CD14-positive monocyte (primary cell): Measurements from ENCODE around the gene SYNJ2. TPM values are rescaled to one million over a fixed set of nuclear protein-coding genes. Genes with fewer than 3 reads are reported as not detected.

ENCODE experiments used
- DNase-seq, 3 donors: peaks; one replicate each; pipeline ENCODE4 v3.0.0-alpha.2; 2011 to 2022
- H2AFZ ChIP-seq: 2 replicates; pipeline ENCODE4 v1.6.0; 2012; ENCODE audit warnings: mild to moderate bottlenecking, low read depth, low read length, inconsistent platforms; ENCODE audit not compliant: insufficient read depth, poor library complexity, severe bottlenecking
- H3K27ac ChIP-seq, 2 donors: 1 replicate in 1 of 2; 2 replicates in 1 of 2; pipeline ENCODE4 v1.5.1; 2012 to 2013; ENCODE audit warnings: low read length in 2 of 2, control low read depth in 1 of 2, inconsistent platforms in 1 of 2, low read depth in 1 of 2, mild to moderate bottlenecking in 1 of 2
- H3K27me3 ChIP-seq, 2 donors: one replicate each; pipeline versions ENCODE4 v1.6.0 to v1.6.1; 2011 to 2013; ENCODE audit warnings: low read length in 2 of 2; ENCODE audit not compliant: control insufficient read depth in 2 of 2, insufficient read depth in 2 of 2
- H3K36me3 ChIP-seq, 2 donors: replicated peaks in 1 of 2; 1 replicate in 1 of 2; 2 replicates in 1 of 2; pipeline versions ENCODE4 v1.5.1 to v1.6.1; 2012 to 2013; ENCODE audit warnings: low read length in 2 of 2, control low read depth in 1 of 2, inconsistent platforms in 1 of 2, mild to moderate bottlenecking in 1 of 2; ENCODE audit not compliant: insufficient read depth in 2 of 2, control insufficient read depth in 1 of 2
- H3K4me1 ChIP-seq, 2 donors: 1 replicate in 1 of 2; 2 replicates in 1 of 2; pipeline versions ENCODE4 v1.5.1 to v1.6.1; 2012 to 2013; ENCODE audit warnings: low read length in 2 of 2, control low read depth in 1 of 2, inconsistent platforms in 1 of 2, mild to moderate bottlenecking in 1 of 2, moderate library complexity in 1 of 2; ENCODE audit not compliant: insufficient read depth in 2 of 2, control insufficient read depth in 1 of 2
- H3K4me2 ChIP-seq: replicated peaks from 2 replicates; pipeline ENCODE3; 2012; ENCODE audit warnings: low read length, moderate library complexity, mild to moderate bottlenecking; ENCODE audit not compliant: poor library complexity, severe bottlenecking; ENCODE audit errors: extremely low read depth
- H3K4me3 ChIP-seq, 3 experiments: fragments of 200-600 bp in 1 of 3; sonication (generic) in 1 of 3; replicated peaks in 1 of 3; 1 replicate in 2 of 3; 2 replicates in 1 of 3; pipeline ENCODE4 v1.5.1; 2011 to 2013; ENCODE audit warnings: low read length in 3 of 3, mild to moderate bottlenecking in 3 of 3, control low read depth in 2 of 3, low read depth in 2 of 3, inconsistent platforms in 1 of 3, moderate library complexity in 1 of 3
- H3K79me2 ChIP-seq: 2 replicates; pipeline ENCODE4 v1.6.0; 2012; ENCODE audit warnings: mild to moderate bottlenecking, control low read depth, inconsistent platforms, low read length, moderate library complexity; ENCODE audit not compliant: insufficient read depth
- H3K9ac ChIP-seq: 2 replicates; pipeline ENCODE4 v1.6.0; 2017; ENCODE audit warnings: low read length, mild to moderate bottlenecking; ENCODE audit not compliant: insufficient read depth, poor library complexity, severe bottlenecking
- H3K9me3 ChIP-seq, 2 donors: replicated peaks in 1 of 2; 1 replicate in 1 of 2; 2 replicates in 1 of 2; pipeline versions ENCODE4 v1.5.1 to v1.6.1; 2012 to 2013; ENCODE audit warnings: low read length in 2 of 2, control low read depth in 1 of 2; ENCODE audit not compliant: control insufficient read depth in 1 of 2, insufficient read depth in 1 of 2
- H4K20me1 ChIP-seq: 2 replicates; pipeline ENCODE4 v1.6.0; 2012; ENCODE audit warnings: mild to moderate bottlenecking, low read length, control low read depth, moderate library complexity; ENCODE audit not compliant: insufficient read depth
- H3K27ac Mint-ChIP-seq, 7 donors: one replicate each; pipeline ENCODE4 v1.8.0; 2020; ENCODE audit warnings: mild to moderate bottlenecking in 7 of 7, mixed read lengths in 7 of 7, moderate library complexity in 6 of 7, inconsistent platforms in 2 of 7
- H3K27me3 Mint-ChIP-seq, 3 donors: one replicate each; pipeline ENCODE4 v1.8.0; 2021 to 2022; ENCODE audit warnings: low read depth in 3 of 3, mild to moderate bottlenecking in 3 of 3, mixed read lengths in 3 of 3, moderate library complexity in 3 of 3, inconsistent platforms in 1 of 3
- H3K36me3 Mint-ChIP-seq, 2 donors: one replicate each; pipeline ENCODE4 v1.8.0; 2020; ENCODE audit warnings: mixed read lengths in 2 of 2, inconsistent platforms in 1 of 2, mild to moderate bottlenecking in 1 of 2
- H3K4me1 Mint-ChIP-seq: one replicate; pipeline ENCODE4 v1.8.0; 2020; ENCODE audit warnings: mild to moderate bottlenecking, mixed read lengths
- H3K4me3 Mint-ChIP-seq, 2 donors: one replicate each; pipeline ENCODE4 v1.8.0; 2020; ENCODE audit warnings: mild to moderate bottlenecking in 2 of 2, mixed read lengths in 2 of 2, moderate library complexity in 1 of 2
- H3K9me3 Mint-ChIP-seq, 7 donors: one replicate each; pipeline ENCODE4 v1.8.0; 2020 to 2022; ENCODE audit warnings: mixed read lengths in 7 of 7, mild to moderate bottlenecking in 6 of 7, moderate library complexity in 6 of 7, inconsistent platforms in 2 of 7
- WGBS: methylation state at CpG from one replicate; pipeline ENCODE4 v1.1.5; 2013; ENCODE audit warnings: missing lambda C conversion rate; ENCODE audit not compliant: insufficient coverage; 5-methylcytosine and 5-hydroxymethylcytosine counted together
- intact Hi-C, 2 donors: fragments of 100-400 bp; cut with micrococcal nuclease; formaldehyde crosslinking; loops; one replicate each; pipeline versions ENCODE4 v1.15.0 to v1.15.1; 2023
- polyA plus RNA-seq, 3 donors: library from polyadenylated mRNA; depleted of rRNA in 1 of 3; unstranded in 2 of 3; stranded (reverse) in 1 of 3; fragments of 300-500 nt in 2 of 3; fragments of >200 nt in 1 of 3; fragmentation: Illumina TruSeq in 2 of 3; gene quantifications; 1 replicate in 2 of 3; 2 replicates in 1 of 3; pipeline ENCODE4 v1.2.3, GENCODE V29; 2012 to 2021
- TF ChIP-seq, protein P1 (sequence below): fragments of 200-600 bp; IDR thresholded peaks from one replicate; pipeline ENCODE4 v1.8.0; 2022; ENCODE audit warnings: antibody characterized with exemption, mild to moderate bottlenecking

The SYNJ2 gene
- polyA plus RNA-seq, 3 donors = 0.82 to 2.0 (median 1.6) TPM

DNA sequence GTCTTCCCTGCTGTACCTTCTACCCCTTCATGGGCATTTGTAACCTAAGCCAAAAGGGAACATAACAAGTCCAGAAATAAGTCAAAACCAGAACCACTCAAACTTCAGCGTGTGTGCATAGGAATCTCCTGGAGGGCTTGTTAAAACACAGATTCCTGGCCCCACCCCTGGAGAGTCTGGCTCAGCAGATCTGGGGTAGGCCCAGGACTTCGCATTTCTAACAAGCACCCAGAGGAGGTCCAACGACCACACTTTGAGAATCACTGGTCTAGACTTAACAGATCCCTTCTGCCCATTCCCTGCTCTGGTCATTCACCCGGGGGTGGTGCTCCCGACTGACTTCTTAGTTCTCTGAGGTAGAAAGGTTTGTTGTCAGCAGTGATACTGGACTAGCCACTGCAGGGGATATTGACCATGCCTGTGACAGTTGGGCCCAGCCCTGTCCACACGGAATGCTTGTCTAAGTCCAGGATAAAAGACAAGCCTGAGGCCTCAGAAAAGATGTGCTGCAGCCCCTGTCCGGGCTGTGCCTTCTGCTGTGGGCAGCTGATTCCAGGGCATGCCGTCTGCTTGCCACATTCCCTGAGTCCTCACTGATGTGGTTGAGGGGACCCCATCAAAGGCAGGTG lies 68.6 kb downstream of the SYNJ2 start:
- no peak overlapping the region for H3K27ac Mint-ChIP-seq
- Histone ChIP-seq H3K36me3 (no peaks in the 10 kb centered on the region), H3K9me3 (no peaks in the 10 kb centered on the region), H3K79me2 (no peaks in the 10 kb centered on the region), H2AFZ (no peak overlapping the region), H3K9ac (no peak overlapping the region), H3K4me1 (no peaks in the 10 kb centered on the region), H3K27ac (no peak overlapping the region), H3K27me3 (no peaks in the 10 kb centered on the region), H4K20me1 (no peaks in the 10 kb centered on the region), H3K4me2 (no peak overlapping the region), H3K4me3 (no peak overlapping the region)
- H3K9me3 Mint-ChIP-seq = peaks cover 0 to 4% (median 0%) of the 10 kb centered on the region in 7 donors
- no peaks in the 10 kb centered on the region for H3K36me3 Mint-ChIP-seq
- DNase-seq = no peak
- no peak overlapping the region for H3K4me3 Mint-ChIP-seq
- peaks cover 0 to 6% (median 6%) of the 10 kb centered on the region in 3 donors for H3K27me3 Mint-ChIP-seq
- WGBS = 98% methylated on average over 5 of the region's 8 CpGs
- TF ChIP-seq, protein P1, sequence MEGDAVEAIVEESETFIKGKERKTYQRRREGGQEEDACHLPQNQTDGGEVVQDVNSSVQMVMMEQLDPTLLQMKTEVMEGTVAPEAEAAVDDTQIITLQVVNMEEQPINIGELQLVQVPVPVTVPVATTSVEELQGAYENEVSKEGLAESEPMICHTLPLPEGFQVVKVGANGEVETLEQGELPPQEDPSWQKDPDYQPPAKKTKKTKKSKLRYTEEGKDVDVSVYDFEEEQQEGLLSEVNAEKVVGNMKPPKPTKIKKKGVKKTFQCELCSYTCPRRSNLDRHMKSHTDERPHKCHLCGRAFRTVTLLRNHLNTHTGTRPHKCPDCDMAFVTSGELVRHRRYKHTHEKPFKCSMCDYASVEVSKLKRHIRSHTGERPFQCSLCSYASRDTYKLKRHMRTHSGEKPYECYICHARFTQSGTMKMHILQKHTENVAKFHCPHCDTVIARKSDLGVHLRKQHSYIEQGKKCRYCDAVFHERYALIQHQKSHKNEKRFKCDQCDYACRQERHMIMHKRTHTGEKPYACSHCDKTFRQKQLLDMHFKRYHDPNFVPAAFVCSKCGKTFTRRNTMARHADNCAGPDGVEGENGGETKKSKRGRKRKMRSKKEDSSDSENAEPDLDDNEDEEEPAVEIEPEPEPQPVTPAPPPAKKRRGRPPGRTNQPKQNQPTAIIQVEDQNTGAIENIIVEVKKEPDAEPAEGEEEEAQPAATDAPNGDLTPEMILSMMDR = no peak
- H3K4me1 Mint-ChIP-seq = no peaks in the 10 kb centered on the region
- intact Hi-C loops = loop anchor here in 1 of 2 donors (10.0 kb wide), 2 partner anchors 285 to 605 kb away; partner anchors contain the start of gene SYTL3

DNA sequence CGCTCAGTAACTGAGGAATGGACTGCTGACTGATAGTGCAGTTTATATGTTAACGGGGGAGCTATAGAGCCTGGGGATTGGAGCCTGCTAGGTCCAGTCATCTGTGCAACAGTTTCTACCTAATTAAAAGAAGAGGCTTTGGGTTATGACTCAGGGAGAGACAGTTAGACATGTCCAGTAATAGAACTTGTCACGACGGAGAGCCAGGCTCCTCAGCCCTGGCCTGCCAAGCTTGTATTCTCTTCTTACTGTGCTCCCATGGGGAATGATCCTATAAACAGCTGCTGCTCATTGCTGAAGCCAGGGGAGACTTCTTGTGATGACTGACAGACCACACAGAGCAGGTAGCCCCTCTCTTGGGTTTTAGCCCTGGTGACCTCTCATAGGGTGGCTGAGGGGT lies 69.3 kb downstream of the SYNJ2 start:
- DNase-seq = no peak
- Histone ChIP-seq H3K4me2 (no peak overlapping the region), H4K20me1 (no peaks in the 10 kb centered on the region), H3K27me3 (no peaks in the 10 kb centered on the region), H3K79me2 (no peaks in the 10 kb centered on the region), H3K9ac (no peak overlapping the region), H3K4me1 (no peaks in the 10 kb centered on the region), H3K4me3 (no peak overlapping the region), H3K27ac (no peak overlapping the region), H3K36me3 (no peaks in the 10 kb centered on the region), H2AFZ (no peak overlapping the region), H3K9me3 (no peaks in the 10 kb centered on the region)
- Mint-ChIP-seq H3K4me3 (no peak overlapping the region), H3K36me3 (no peaks in the 10 kb centered on the region), H3K4me1 (no peaks in the 10 kb centered on the region), H3K27ac (peak overlapping the region in 1 of 7 donors; percentile 76), H3K27me3 (peaks cover 0 to 6% (median 3%) of the 10 kb centered on the region in 3 donors), H3K9me3 (peaks cover 0 to 4% (median 0%) of the 10 kb centered on the region in 7 donors)
- TF ChIP-seq, protein P1 = no peak
- intact Hi-C loops = loop anchor here in 1 of 2 donors (10.0 kb wide), 2 partner anchors 286 to 604 kb away; partner anchors contain the start of gene SYTL3
- WGBS = 100% methylated on average over 1 of the region's 4 CpGs
